8988T (cell line): ENCODE data around the gene TAF1.

Source experiments
- DNase-seq: peaks from one replicate; pipeline ENCODE4 v3.0.0; 2011

Gene TAF1

DNA sequence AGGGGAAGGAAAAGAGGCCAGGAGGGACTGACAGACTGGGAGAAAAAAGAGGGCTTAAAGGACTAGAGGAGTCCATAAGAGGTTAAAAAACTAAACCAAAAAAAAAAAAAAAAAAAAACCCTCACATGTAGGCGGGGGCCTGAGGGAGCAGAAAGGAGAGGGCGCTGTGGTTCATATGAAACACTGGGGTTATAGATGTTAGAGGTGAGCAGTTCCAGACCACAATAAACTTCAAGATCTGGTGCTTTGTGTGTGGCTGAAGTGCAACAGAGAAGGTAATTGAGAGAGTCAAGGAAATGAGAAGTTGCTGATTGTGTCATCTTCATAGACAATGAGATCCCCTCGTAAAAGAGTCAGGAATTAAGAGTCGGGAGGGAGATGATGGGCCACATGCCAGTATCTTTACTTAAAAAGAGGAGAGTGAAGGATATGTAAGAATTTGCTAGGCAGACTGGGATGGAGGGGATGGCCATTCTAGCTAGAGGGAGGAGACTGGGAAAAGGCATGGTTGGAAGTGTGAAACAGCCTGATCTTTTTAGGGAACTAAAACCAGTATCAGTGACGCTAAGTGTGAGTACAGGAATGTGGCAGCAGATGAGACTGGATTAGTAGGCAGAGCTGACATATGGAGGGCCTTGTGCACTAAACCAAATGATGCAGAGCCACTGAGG lies 148.3 kb downstream of the TAF1 start:
- DNase-seq, result no peak

DNA sequence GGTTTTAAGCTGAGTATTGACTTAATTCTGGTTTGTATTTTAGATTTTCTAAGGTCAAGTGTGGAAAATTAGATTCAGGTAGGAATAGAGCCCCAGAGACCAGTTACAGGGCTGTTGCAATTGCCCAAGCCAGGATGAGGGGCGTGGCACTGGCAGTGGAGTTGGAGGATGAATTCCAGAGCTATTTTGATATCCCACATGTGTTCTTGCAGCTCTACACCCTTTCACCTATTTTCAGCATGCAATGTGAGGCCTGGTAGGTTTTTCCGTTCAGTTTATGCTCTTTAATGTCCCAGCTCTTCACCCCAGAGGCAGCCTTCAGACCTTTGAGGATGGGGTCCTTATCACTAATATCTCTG lies 148.9 kb downstream of the TAF1 start:
- DNase-seq, result no peak
